ENCODE measurements around the gene NLGN4X. TPM values are rescaled to one million over a fixed set of nuclear protein-coding genes. Genes with fewer than 3 reads are reported as not detected.

NLGN4X gene
- total RNA-seq, 2 experiments from 2014 or later, result 0.08 to 0.11 TPM

DNA sequence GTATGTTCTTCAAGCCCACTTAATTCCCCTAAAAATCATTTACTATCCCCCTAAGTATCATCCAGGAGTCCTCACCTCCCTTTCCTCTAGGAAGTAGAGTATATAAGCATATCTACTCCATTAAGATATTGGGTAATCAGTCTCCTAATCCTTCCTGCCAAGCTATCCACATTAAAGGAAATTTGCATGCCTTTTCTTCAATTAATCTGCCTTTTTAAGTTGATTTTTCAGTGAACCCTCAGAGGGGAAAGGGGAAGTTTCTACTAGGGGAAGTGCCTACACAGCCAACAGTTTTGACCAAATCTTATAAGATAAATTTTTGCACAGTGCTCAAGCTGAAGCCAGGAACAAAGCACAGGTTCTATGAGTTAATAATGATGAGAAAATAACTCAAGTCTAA, 222.8 kb downstream of the NLGN4X start:
- H3K36me3 Mint-ChIP-seq (ENCODE audit: low read depth), result no peaks in the 10 kb centered on the region
- no peaks in the 10 kb centered on the region for H3K27me3 ChIP-seq (ENCODE audit: control insufficient read depth in 1 of 2, insufficient read depth in 2 of 2, low read length in 2 of 2)
- H3K4me3 Mint-ChIP-seq, result no peak overlapping the region
- H3K27ac Mint-ChIP-seq, result no peak overlapping the region
- ATAC-seq (ENCODE audit: poor library complexity) (no peak), DNase-seq (no peak)
- no peaks in the 10 kb centered on the region for H3K36me3 ChIP-seq (ENCODE audit: insufficient read depth, low read length)
- no peaks in the 10 kb centered on the region for H3K4me1 Mint-ChIP-seq (ENCODE audit: low read depth)
- H3K27me3 Mint-ChIP-seq, result no peaks in the 10 kb centered on the region
- TF ChIP-seq, protein P1, sequence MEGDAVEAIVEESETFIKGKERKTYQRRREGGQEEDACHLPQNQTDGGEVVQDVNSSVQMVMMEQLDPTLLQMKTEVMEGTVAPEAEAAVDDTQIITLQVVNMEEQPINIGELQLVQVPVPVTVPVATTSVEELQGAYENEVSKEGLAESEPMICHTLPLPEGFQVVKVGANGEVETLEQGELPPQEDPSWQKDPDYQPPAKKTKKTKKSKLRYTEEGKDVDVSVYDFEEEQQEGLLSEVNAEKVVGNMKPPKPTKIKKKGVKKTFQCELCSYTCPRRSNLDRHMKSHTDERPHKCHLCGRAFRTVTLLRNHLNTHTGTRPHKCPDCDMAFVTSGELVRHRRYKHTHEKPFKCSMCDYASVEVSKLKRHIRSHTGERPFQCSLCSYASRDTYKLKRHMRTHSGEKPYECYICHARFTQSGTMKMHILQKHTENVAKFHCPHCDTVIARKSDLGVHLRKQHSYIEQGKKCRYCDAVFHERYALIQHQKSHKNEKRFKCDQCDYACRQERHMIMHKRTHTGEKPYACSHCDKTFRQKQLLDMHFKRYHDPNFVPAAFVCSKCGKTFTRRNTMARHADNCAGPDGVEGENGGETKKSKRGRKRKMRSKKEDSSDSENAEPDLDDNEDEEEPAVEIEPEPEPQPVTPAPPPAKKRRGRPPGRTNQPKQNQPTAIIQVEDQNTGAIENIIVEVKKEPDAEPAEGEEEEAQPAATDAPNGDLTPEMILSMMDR (IDR thresholded peaks at IDR 0.05), result no peak
- peaks cover 0 to 3% of the 10 kb centered on the region in 2 experiments for H3K9me3 ChIP-seq (ENCODE audit: control insufficient read depth in 1 of 2, insufficient read depth in 1 of 2, low read length in 2 of 2)
- POLR2A ChIA-PET, result no interaction called here
- no peaks in the 10 kb centered on the region for H3K4me1 ChIP-seq (ENCODE audit: insufficient read depth, low read length)
- intact Hi-C loops (cut with DNase I, micrococcal nuclease), result no loop called here
- no peak overlapping the region for H3K4me3 ChIP-seq (ENCODE audit: low read length)
- H3K27ac ChIP-seq (ENCODE audit: low read depth in 1 of 2, low read length in 2 of 2), result no peak overlapping the region
- H3K9me3 Mint-ChIP-seq, result no peaks in the 10 kb centered on the region
- CTCF ChIA-PET, result no interaction called here

DNA sequence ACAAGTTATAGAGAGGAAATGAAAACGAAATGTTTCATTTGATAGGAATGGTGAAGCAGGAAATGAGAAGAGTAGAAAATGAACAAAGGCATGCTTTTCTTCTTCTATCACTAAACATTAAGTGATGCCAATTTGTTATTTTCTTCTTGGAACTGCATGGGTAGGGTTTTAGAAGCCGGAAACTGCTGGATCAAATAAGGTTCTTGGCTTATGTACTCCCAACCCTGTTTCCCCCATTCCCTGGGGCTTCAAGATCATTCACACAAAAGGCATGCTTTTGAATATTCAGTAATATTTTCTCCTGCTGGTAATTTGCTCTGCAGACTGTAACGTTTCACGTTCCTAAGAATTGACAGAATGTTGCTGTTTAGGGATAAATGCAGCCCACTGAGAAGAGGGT, 224.1 kb downstream of the NLGN4X start:
- TF ChIP-seq, protein P1 (IDR thresholded peaks at IDR 0.05), result no peak
- CTCF ChIA-PET, result no interaction called here

DNA sequence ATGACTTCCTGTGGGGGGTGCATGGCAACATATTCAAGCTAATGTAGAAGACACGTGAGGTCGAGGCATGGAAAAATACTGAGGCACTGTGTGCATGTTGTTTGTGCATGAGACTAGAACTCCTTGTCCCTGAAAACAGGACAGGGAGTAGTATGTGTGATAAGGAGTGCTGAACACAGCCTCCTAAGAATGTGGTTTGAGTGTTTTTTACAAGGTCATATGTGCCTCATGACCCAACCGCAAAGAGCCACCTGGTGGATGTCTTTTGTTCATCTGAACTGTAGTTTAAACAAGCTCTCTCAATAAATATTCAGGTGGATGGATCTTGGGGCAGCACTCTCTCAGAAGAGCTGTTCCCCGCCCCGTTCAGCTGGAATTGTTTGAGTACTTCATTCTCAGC, 226.6 kb downstream of the NLGN4X start:
- TF ChIP-seq, protein P1 (IDR thresholded peaks at IDR 0.05), result no peak
- POLR2A ChIA-PET, result no interaction called here
- no peaks in the 10 kb centered on the region for H3K36me3 ChIP-seq (ENCODE audit: insufficient read depth, low read length)
- Mint-ChIP-seq H3K9me3 (no peaks in the 10 kb centered on the region), H3K27ac (no peak overlapping the region), H3K4me3 (no peak overlapping the region), H3K36me3 (ENCODE audit: low read depth) (no peaks in the 10 kb centered on the region), H3K4me1 (ENCODE audit: low read depth) (no peaks in the 10 kb centered on the region), H3K27me3 (no peaks in the 10 kb centered on the region)
- peaks cover 0 to 3% of the 10 kb centered on the region in 2 experiments for H3K9me3 ChIP-seq (ENCODE audit: control insufficient read depth in 1 of 2, insufficient read depth in 1 of 2, low read length in 2 of 2)
- no peak overlapping the region for H3K27ac ChIP-seq (ENCODE audit: low read depth in 1 of 2, low read length in 2 of 2)
- no peaks in the 10 kb centered on the region for H3K4me1 ChIP-seq (ENCODE audit: insufficient read depth, low read length)
- CTCF ChIA-PET, result no interaction called here
- no peaks in the 10 kb centered on the region for H3K27me3 ChIP-seq (ENCODE audit: control insufficient read depth in 1 of 2, insufficient read depth in 2 of 2, low read length in 2 of 2)
- no peak for DNase-seq
- intact Hi-C loops (cut with DNase I, micrococcal nuclease), result no loop called here
- no peak overlapping the region for H3K4me3 ChIP-seq (ENCODE audit: low read length)
- no peak for ATAC-seq (ENCODE audit: poor library complexity)

More for the DNA sequence above, 224.1 kb downstream of the NLGN4X start:
- no peaks in the 10 kb centered on the region for H3K36me3 ChIP-seq (ENCODE audit: insufficient read depth, low read length)
- Mint-ChIP-seq H3K36me3 (ENCODE audit: low read depth) (no peaks in the 10 kb centered on the region), H3K4me3 (no peak overlapping the region), H3K27ac (no peak overlapping the region), H3K9me3 (no peaks in the 10 kb centered on the region), H3K27me3 (no peaks in the 10 kb centered on the region), H3K4me1 (ENCODE audit: low read depth) (no peaks in the 10 kb centered on the region)
- H3K4me3 ChIP-seq (ENCODE audit: low read length), result no peak overlapping the region
- ATAC-seq (ENCODE audit: poor library complexity) (no peak), DNase-seq (no peak)
- H3K9me3 ChIP-seq (ENCODE audit: control insufficient read depth in 1 of 2, insufficient read depth in 1 of 2, low read length in 2 of 2), result peaks cover 0 to 3% of the 10 kb centered on the region in 2 experiments
- intact Hi-C loops (cut with DNase I, micrococcal nuclease), result no loop called here
- no peaks in the 10 kb centered on the region for H3K4me1 ChIP-seq (ENCODE audit: insufficient read depth, low read length)
- POLR2A ChIA-PET, result no interaction called here
- H3K27me3 ChIP-seq (ENCODE audit: control insufficient read depth in 1 of 2, insufficient read depth in 2 of 2, low read length in 2 of 2), result no peaks in the 10 kb centered on the region
- H3K27ac ChIP-seq (ENCODE audit: low read depth in 1 of 2, low read length in 2 of 2), result no peak overlapping the region
